ENCODE results near the gene SIMC1.
"Not testable (repeated sequence)": the region's sequence is repeated elsewhere in the genome, so short reads cannot be mapped to it uniquely, and the experiment has no call there.

Gene SIMC1

GRCh38 chr5:176196781-176197180 is 41.4 kb upstream of the SIMC1 start:
- H3K4me3 ChIP-seq (ENCODE audit: low read length); H3K36me3 ChIP-seq (ENCODE audit: insufficient read depth, low read length); H3K4me1 ChIP-seq (ENCODE audit: control insufficient read depth, insufficient read depth, low read length); H3K27me3 ChIP-seq (ENCODE audit: control insufficient read depth, insufficient read depth, low read length); H3K4me2 ChIP-seq (ENCODE audit: low read length); H3K9me3 ChIP-seq (replicated peaks; ENCODE audit: low read length); H3K9ac ChIP-seq (ENCODE audit: low read depth, low read length): not testable (repeated sequence)

- not testable (repeated sequence) for H3K4me1 ChIP-seq (ENCODE audit: control insufficient read depth, insufficient read depth, low read length); H3K9ac ChIP-seq (ENCODE audit: low read depth, low read length); H3K9me3 ChIP-seq (replicated peaks; ENCODE audit: low read length); H3K27me3 ChIP-seq (ENCODE audit: control insufficient read depth, insufficient read depth, low read length); H3K4me2 ChIP-seq (ENCODE audit: low read length); H3K36me3 ChIP-seq (ENCODE audit: insufficient read depth, low read length); H3K4me3 ChIP-seq (ENCODE audit: low read length)
Observed at GRCh38 chr5:176197234-176197858, 40.9 kb upstream of the SIMC1 start.

DNA sequence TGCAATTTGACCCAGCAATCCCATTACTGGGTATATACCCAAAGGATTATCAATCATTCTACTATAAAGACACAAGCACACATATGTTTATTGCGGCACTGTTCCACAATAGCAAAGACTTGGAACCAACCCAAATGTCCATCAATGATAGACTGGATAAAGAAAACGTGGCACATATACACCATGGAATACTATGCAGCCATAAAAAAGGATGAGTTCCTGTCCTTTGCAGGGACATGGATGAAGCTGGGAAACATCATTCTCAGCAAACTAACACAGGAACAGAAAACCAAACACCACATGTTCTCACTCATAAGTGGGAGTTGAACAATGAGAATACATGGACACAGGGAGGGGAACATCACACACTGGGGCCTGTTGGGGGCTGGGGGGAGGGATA is 39.9 kb upstream of the SIMC1 start:
- H3K36me3 ChIP-seq (ENCODE audit: insufficient read depth, low read length); H3K9me3 ChIP-seq (replicated peaks; ENCODE audit: low read length); H3K27me3 ChIP-seq (ENCODE audit: control insufficient read depth, insufficient read depth, low read length); H3K4me1 ChIP-seq (ENCODE audit: control insufficient read depth, insufficient read depth, low read length); H3K9ac ChIP-seq (ENCODE audit: low read depth, low read length); H3K4me3 ChIP-seq (ENCODE audit: low read length); H3K4me2 ChIP-seq (ENCODE audit: low read length): not testable (repeated sequence)

DNA sequence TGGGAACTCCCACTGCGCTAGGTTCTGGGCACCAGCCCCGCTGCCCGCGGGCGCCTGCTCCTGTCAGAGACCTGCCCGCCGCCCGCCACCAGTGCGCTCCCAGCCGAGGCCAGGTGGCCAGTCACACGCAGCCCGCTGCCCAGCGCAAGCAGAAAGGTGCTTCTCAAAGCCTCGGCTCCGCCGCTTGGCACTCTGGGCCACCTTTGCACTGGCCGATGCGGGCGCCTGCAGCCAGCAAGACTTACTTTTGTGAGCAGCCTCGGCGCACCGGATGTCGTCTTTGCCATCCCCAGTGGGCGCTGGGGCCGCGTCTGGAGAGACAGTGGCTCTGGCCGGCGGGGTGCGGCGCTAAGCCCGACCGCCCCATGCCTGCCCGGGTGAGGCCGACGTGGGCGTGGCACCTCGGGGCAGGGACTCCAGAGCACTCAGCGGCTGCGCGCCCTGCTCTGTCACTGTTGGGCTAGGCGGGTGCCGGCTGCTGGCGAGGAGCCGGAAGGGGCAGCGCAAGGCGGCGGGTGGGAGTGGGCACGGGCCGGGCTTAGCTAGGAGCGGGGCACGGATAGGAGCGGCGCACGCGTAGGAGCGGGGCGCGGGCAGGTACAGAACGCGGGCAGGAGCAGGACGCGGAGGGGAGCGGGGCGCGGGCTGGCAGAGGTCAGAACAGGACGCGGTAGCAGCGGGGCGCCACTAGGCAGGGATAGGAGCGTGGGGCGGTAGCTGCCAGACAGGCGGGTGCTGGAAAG is 39.1 kb upstream of the SIMC1 start:
- H3K27me3 ChIP-seq (ENCODE audit: control insufficient read depth, insufficient read depth, low read length); H3K9me3 ChIP-seq (replicated peaks; ENCODE audit: low read length); H3K9ac ChIP-seq (ENCODE audit: low read depth, low read length); H3K36me3 ChIP-seq (ENCODE audit: insufficient read depth, low read length); H3K4me1 ChIP-seq (ENCODE audit: control insufficient read depth, insufficient read depth, low read length): not testable (repeated sequence)
- Histone ChIP-seq H3K4me3 (ENCODE audit: low read length) (peak overlapping the region; percentile 59), H3K4me2 (ENCODE audit: low read length) (peak overlapping the region; percentile 74)

- not testable (repeated sequence) for H3K27me3 ChIP-seq (ENCODE audit: control insufficient read depth, insufficient read depth, low read length); H3K4me2 ChIP-seq (ENCODE audit: low read length); H3K4me3 ChIP-seq (ENCODE audit: low read length); H3K9ac ChIP-seq (ENCODE audit: low read depth, low read length); H3K4me1 ChIP-seq (ENCODE audit: control insufficient read depth, insufficient read depth, low read length); H3K9me3 ChIP-seq (replicated peaks; ENCODE audit: low read length); H3K36me3 ChIP-seq (ENCODE audit: insufficient read depth, low read length)
Observed at GRCh38 chr5:176199803-176200399, 38.3 kb upstream of the SIMC1 start.

GRCh38 chr5:176201811-176202210 is 36.4 kb upstream of the SIMC1 start:
- no peaks in the 10 kb centered on the region for H3K9me3 ChIP-seq (replicated peaks; ENCODE audit: low read length)
- no peaks in the 10 kb centered on the region for H3K36me3 ChIP-seq (ENCODE audit: insufficient read depth, low read length)
- no peaks in the 10 kb centered on the region for H3K27me3 ChIP-seq (ENCODE audit: control insufficient read depth, insufficient read depth, low read length)
- H3K9ac ChIP-seq (ENCODE audit: low read depth, low read length) = no peak overlapping the region
- H3K4me3 ChIP-seq (ENCODE audit: low read length) = no peak overlapping the region
- H3K4me2 ChIP-seq (ENCODE audit: low read length) = no peak overlapping the region
- H3K4me1 ChIP-seq (ENCODE audit: control insufficient read depth, insufficient read depth, low read length) = no peaks in the 10 kb centered on the region

- no peak overlapping the region for H3K9ac ChIP-seq (ENCODE audit: low read depth, low read length)
- no peak overlapping the region for H3K4me2 ChIP-seq (ENCODE audit: low read length)
- no peaks in the 10 kb centered on the region for H3K27me3 ChIP-seq (ENCODE audit: control insufficient read depth, insufficient read depth, low read length)
- H3K36me3 ChIP-seq (ENCODE audit: insufficient read depth, low read length) = no peaks in the 10 kb centered on the region
- no peaks in the 10 kb centered on the region for H3K4me1 ChIP-seq (ENCODE audit: control insufficient read depth, insufficient read depth, low read length)
- no peaks in the 10 kb centered on the region for H3K9me3 ChIP-seq (replicated peaks; ENCODE audit: low read length)
- no peak overlapping the region for H3K4me3 ChIP-seq (ENCODE audit: low read length)
Observed at GRCh38 chr5:176203086-176203485, 35.1 kb upstream of the SIMC1 start.

DNA sequence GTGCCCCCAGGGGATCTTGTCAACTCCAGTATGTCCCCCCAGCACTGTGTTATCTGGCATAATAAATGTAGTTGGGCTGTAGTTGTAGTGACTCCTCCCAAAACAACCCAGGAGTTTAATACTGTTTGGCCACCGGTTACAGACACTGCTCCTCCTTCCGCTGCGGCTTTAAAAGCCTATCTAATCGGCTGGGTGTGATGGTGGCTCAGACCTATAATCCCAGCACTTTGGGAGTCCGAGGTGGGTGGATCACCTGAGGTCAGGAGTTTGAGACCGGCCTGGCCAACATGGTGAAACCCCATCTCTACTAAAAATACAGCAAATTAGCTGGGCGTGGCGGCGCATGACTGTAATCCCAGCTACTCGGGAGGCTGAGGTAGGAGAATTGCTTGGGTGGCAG is 34.7 kb upstream of the SIMC1 start:
- not testable (repeated sequence) for H3K9me3 ChIP-seq (replicated peaks; ENCODE audit: low read length); H3K9ac ChIP-seq (ENCODE audit: low read depth, low read length); H3K36me3 ChIP-seq (ENCODE audit: insufficient read depth, low read length); H3K4me1 ChIP-seq (ENCODE audit: control insufficient read depth, insufficient read depth, low read length); H3K4me3 ChIP-seq (ENCODE audit: low read length); H3K27me3 ChIP-seq (ENCODE audit: control insufficient read depth, insufficient read depth, low read length); H3K4me2 ChIP-seq (ENCODE audit: low read length)

DNA sequence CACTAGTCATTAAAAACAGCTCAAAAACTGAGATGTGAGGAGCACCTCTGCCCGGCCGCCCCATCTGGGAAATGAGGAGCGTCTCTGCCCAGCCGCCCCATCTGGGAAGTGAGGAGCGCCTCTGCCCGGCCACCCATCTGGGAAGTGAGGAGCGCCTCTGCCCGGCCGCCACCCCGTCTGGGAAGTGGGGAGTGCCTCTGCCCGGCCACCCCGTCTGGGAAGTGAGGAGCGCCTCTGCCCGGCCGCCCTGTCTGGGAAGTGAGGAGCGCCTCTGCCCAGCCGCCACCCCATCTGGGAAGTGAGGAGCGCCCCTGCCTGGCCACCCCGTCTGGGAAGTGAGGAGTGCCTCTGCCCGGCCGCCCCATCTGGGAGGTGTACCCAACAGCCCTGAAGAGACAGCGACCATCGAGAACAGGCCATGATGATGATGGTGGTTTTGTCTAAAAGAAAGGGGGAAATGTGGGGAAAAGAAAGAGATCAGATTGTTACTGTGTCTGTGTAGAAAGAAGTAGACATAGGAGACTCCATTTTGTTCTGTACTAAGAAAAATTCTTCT is 23.7 kb upstream of the SIMC1 start:
- H3K4me3 ChIP-seq (ENCODE audit: low read length); H3K27me3 ChIP-seq (ENCODE audit: control insufficient read depth, insufficient read depth, low read length); H3K4me2 ChIP-seq (ENCODE audit: low read length); H3K4me1 ChIP-seq (ENCODE audit: control insufficient read depth, insufficient read depth, low read length); H3K36me3 ChIP-seq (ENCODE audit: insufficient read depth, low read length); H3K9me3 ChIP-seq (replicated peaks; ENCODE audit: low read length); H3K9ac ChIP-seq (ENCODE audit: low read depth, low read length): not testable (repeated sequence)

DNA sequence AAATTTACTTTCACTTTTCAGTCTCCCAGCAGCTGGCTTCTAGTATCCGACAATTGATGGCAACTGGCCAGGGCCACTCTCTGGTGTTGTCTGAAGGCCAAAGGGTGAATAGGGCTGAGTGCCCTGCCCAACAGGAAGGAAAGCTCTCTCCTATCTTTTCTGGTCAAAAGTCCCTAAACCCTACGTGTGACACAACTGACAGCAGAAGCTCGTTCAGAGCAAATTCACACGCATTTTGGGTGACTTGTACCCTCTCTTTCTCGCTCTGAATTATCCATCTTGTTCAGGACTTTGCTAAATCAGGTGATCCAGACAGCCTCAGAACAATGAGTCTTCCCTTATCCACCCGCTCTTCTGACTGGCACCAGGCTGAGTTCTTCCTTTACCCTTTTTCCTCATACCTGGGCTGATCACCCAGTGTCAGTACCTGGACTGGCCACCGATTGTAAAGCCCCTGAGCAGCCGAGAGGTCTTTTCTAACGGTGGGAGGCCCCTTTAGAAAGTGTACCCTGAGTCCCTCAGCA is 21.8 kb upstream of the SIMC1 start:
- not testable (repeated sequence) for H3K27me3 ChIP-seq (ENCODE audit: control insufficient read depth, insufficient read depth, low read length); H3K9ac ChIP-seq (ENCODE audit: low read depth, low read length); H3K4me1 ChIP-seq (ENCODE audit: control insufficient read depth, insufficient read depth, low read length); H3K4me3 ChIP-seq (ENCODE audit: low read length); H3K4me2 ChIP-seq (ENCODE audit: low read length); H3K36me3 ChIP-seq (ENCODE audit: insufficient read depth, low read length); H3K9me3 ChIP-seq (replicated peaks; ENCODE audit: low read length)

- not testable (repeated sequence) for H3K9me3 ChIP-seq (replicated peaks; ENCODE audit: low read length); H3K36me3 ChIP-seq (ENCODE audit: insufficient read depth, low read length); H3K9ac ChIP-seq (ENCODE audit: low read depth, low read length); H3K4me2 ChIP-seq (ENCODE audit: low read length); H3K4me3 ChIP-seq (ENCODE audit: low read length); H3K27me3 ChIP-seq (ENCODE audit: control insufficient read depth, insufficient read depth, low read length); H3K4me1 ChIP-seq (ENCODE audit: control insufficient read depth, insufficient read depth, low read length)
Observed at GRCh38 chr5:176217188-176217729, 21.0 kb upstream of the SIMC1 start.
